ENCODE results near the gene ITPR3.
A peak's percentile ranks its signal among the peaks of the same experiment; 100 is the strongest.

ITPR3 gene

GRCh38 chr6:33583591-33584155, 37.4 kb upstream of the ITPR3 start:
- peaks cover 2% of the 10 kb centered on the region for H3K4me1 ChIP-seq (ENCODE audit: control insufficient read depth, insufficient read depth, low read length, poor library complexity, severe bottlenecking)
- H3K9me3 ChIP-seq (ENCODE audit: control insufficient read depth, low read length) = no peaks in the 10 kb centered on the region
- 65 to 81% methylated on average over 5 to 7 of the region's 8 CpGs for WGBS, 2 experiments (ENCODE audit: insufficient coverage in 2 of 2)
- no peak overlapping the region for H3K27ac ChIP-seq (ENCODE audit: low read depth, low read length, severe bottlenecking)
- H3K36me3 ChIP-seq (ENCODE audit: control insufficient read depth, insufficient read depth, low read length) = no peaks in the 10 kb centered on the region
- no peak overlapping the region for H3K4me3 ChIP-seq (ENCODE audit: extremely low read depth, insufficient read depth, low read length, poor library complexity, severe bottlenecking)

GRCh38 chr6:33584700-33585402, 36.3 kb upstream of the ITPR3 start:
- Histone ChIP-seq H3K27ac (ENCODE audit: low read depth, low read length, severe bottlenecking) (no peak overlapping the region), H3K9me3 (ENCODE audit: control insufficient read depth, low read length) (no peaks in the 10 kb centered on the region), H3K36me3 (ENCODE audit: control insufficient read depth, insufficient read depth, low read length) (no peaks in the 10 kb centered on the region), H3K4me1 (ENCODE audit: control insufficient read depth, insufficient read depth, low read length, poor library complexity, severe bottlenecking) (no peaks in the 10 kb centered on the region), H3K4me3 (ENCODE audit: extremely low read depth, insufficient read depth, low read length, poor library complexity, severe bottlenecking) (no peak overlapping the region)
- WGBS, 2 experiments (ENCODE audit: insufficient coverage in 2 of 2) = 82 to 90% methylated on average over 7 to 9 of the region's 11 CpGs

GRCh38 chr6:33585403-33586107, 35.6 kb upstream of the ITPR3 start:
- Histone ChIP-seq H3K36me3 (ENCODE audit: control insufficient read depth, insufficient read depth, low read length) (no peaks in the 10 kb centered on the region), H3K27ac (ENCODE audit: low read depth, low read length, severe bottlenecking) (no peak overlapping the region), H3K4me3 (ENCODE audit: extremely low read depth, insufficient read depth, low read length, poor library complexity, severe bottlenecking) (no peak overlapping the region), H3K4me1 (ENCODE audit: control insufficient read depth, insufficient read depth, low read length, poor library complexity, severe bottlenecking) (peaks cover 7% of the 10 kb centered on the region), H3K9me3 (ENCODE audit: control insufficient read depth, low read length) (no peaks in the 10 kb centered on the region)
- 28 to 37% methylated on average over 5 to 8 of the region's 14 CpGs for WGBS, 2 experiments (ENCODE audit: insufficient coverage in 2 of 2)

GRCh38 chr6:33586108-33586640, 34.9 kb upstream of the ITPR3 start:
- no peaks in the 10 kb centered on the region for H3K36me3 ChIP-seq (ENCODE audit: control insufficient read depth, insufficient read depth, low read length)
- H3K9me3 ChIP-seq (ENCODE audit: control insufficient read depth, low read length) = no peaks in the 10 kb centered on the region
- H3K4me3 ChIP-seq (ENCODE audit: extremely low read depth, insufficient read depth, low read length, poor library complexity, severe bottlenecking) = no peak overlapping the region
- peaks cover 12% of the 10 kb centered on the region for H3K4me1 ChIP-seq (ENCODE audit: control insufficient read depth, insufficient read depth, low read length, poor library complexity, severe bottlenecking)
- 88 to 92% methylated on average over 9 of the region's 9 CpGs for WGBS, 2 experiments (ENCODE audit: insufficient coverage in 2 of 2)
- no peak overlapping the region for H3K27ac ChIP-seq (ENCODE audit: low read depth, low read length, severe bottlenecking)

- H3K9me3 ChIP-seq (ENCODE audit: control insufficient read depth, low read length) = no peaks in the 10 kb centered on the region
- WGBS, 2 experiments (ENCODE audit: insufficient coverage in 2 of 2) = 85 to 92% methylated on average over 7 to 8 of the region's 8 CpGs
- no peak overlapping the region for H3K4me3 ChIP-seq (ENCODE audit: extremely low read depth, insufficient read depth, low read length, poor library complexity, severe bottlenecking)
- peaks cover 12% of the 10 kb centered on the region for H3K4me1 ChIP-seq (ENCODE audit: control insufficient read depth, insufficient read depth, low read length, poor library complexity, severe bottlenecking)
- no peak overlapping the region for H3K27ac ChIP-seq (ENCODE audit: low read depth, low read length, severe bottlenecking)
- H3K36me3 ChIP-seq (ENCODE audit: control insufficient read depth, insufficient read depth, low read length) = no peaks in the 10 kb centered on the region
Observed at GRCh38 chr6:33587529-33587928, 33.6 kb upstream of the ITPR3 start.

GRCh38 chr6:33588894-33589293, 32.2 kb upstream of the ITPR3 start:
- Histone ChIP-seq H3K4me3 (ENCODE audit: extremely low read depth, insufficient read depth, low read length, poor library complexity, severe bottlenecking) (no peak overlapping the region), H3K27ac (ENCODE audit: low read depth, low read length, severe bottlenecking) (no peak overlapping the region), H3K9me3 (ENCODE audit: control insufficient read depth, low read length) (no peaks in the 10 kb centered on the region), H3K36me3 (ENCODE audit: control insufficient read depth, insufficient read depth, low read length) (no peaks in the 10 kb centered on the region), H3K4me1 (ENCODE audit: control insufficient read depth, insufficient read depth, low read length, poor library complexity, severe bottlenecking) (peaks cover 12% of the 10 kb centered on the region)
- 88 to 89% methylated on average over 3 of the region's 4 CpGs for whole genome bisulfite sequencing, 2 experiments (ENCODE audit: insufficient coverage in 2 of 2)

GRCh38 chr6:33589392-33589730, 31.8 kb upstream of the ITPR3 start:
- Histone ChIP-seq H3K4me3 (ENCODE audit: extremely low read depth, insufficient read depth, low read length, poor library complexity, severe bottlenecking) (no peak overlapping the region), H3K27ac (ENCODE audit: low read depth, low read length, severe bottlenecking) (no peak overlapping the region), H3K4me1 (ENCODE audit: control insufficient read depth, insufficient read depth, low read length, poor library complexity, severe bottlenecking) (peaks cover 12% of the 10 kb centered on the region), H3K9me3 (ENCODE audit: control insufficient read depth, low read length) (no peaks in the 10 kb centered on the region), H3K36me3 (ENCODE audit: control insufficient read depth, insufficient read depth, low read length) (no peaks in the 10 kb centered on the region)
- WGBS, 2 experiments (ENCODE audit: insufficient coverage in 2 of 2) = 30 to 46% methylated on average over 2 to 3 of the region's 4 CpGs

- WGBS, 2 experiments (ENCODE audit: insufficient coverage in 2 of 2) = 52 to 55% methylated on average over 7 to 9 of the region's 9 CpGs
- no peaks in the 10 kb centered on the region for H3K9me3 ChIP-seq (ENCODE audit: control insufficient read depth, low read length)
- no peak overlapping the region for H3K4me3 ChIP-seq (ENCODE audit: extremely low read depth, insufficient read depth, low read length, poor library complexity, severe bottlenecking)
- H3K36me3 ChIP-seq (ENCODE audit: control insufficient read depth, insufficient read depth, low read length) = no peaks in the 10 kb centered on the region
- peak overlapping the region; percentile 41 for H3K27ac ChIP-seq (ENCODE audit: low read depth, low read length, severe bottlenecking)
- H3K4me1 ChIP-seq (ENCODE audit: control insufficient read depth, insufficient read depth, low read length, poor library complexity, severe bottlenecking) = peaks cover 12% of the 10 kb centered on the region
Observed at GRCh38 chr6:33589731-33590530, 31.2 kb upstream of the ITPR3 start.

- Histone ChIP-seq H3K9me3 (ENCODE audit: control insufficient read depth, low read length) (no peaks in the 10 kb centered on the region), H3K4me3 (ENCODE audit: extremely low read depth, insufficient read depth, low read length, poor library complexity, severe bottlenecking) (no peak overlapping the region), H3K27ac (ENCODE audit: low read depth, low read length, severe bottlenecking) (peak overlapping the region; percentile 41), H3K36me3 (ENCODE audit: control insufficient read depth, insufficient read depth, low read length) (no peaks in the 10 kb centered on the region), H3K4me1 (ENCODE audit: control insufficient read depth, insufficient read depth, low read length, poor library complexity, severe bottlenecking) (peaks cover 12% of the 10 kb centered on the region)
- WGBS, 2 experiments (ENCODE audit: insufficient coverage in 2 of 2) = 65 to 67% methylated on average over 9 to 13 of the region's 15 CpGs
Observed at GRCh38 chr6:33590531-33591198, 30.5 kb upstream of the ITPR3 start.

GRCh38 chr6:33591424-33592032, 29.6 kb upstream of the ITPR3 start:
- H3K9me3 ChIP-seq (ENCODE audit: control insufficient read depth, low read length) = no peaks in the 10 kb centered on the region

More at GRCh38 chr6:33591424-33592032, 29.6 kb upstream of the ITPR3 start:
- Histone ChIP-seq H3K36me3 (ENCODE audit: control insufficient read depth, insufficient read depth, low read length) (no peaks in the 10 kb centered on the region), H3K27ac (ENCODE audit: low read depth, low read length, severe bottlenecking) (no peak overlapping the region), H3K4me3 (ENCODE audit: extremely low read depth, insufficient read depth, low read length, poor library complexity, severe bottlenecking) (no peak overlapping the region), H3K4me1 (ENCODE audit: control insufficient read depth, insufficient read depth, low read length, poor library complexity, severe bottlenecking) (peaks cover 12% of the 10 kb centered on the region)
- 88 to 95% methylated on average over 6 to 7 of the region's 9 CpGs for WGBS, 2 experiments (ENCODE audit: insufficient coverage in 2 of 2)

Data from mesodermal cell (in vitro differentiated cells).